NCI-H2081 treated with DMSO at 0.1 percent for 48 hours (cell line): ENCODE results near the gene FNDC5.

ENCODE experiments used
- DNase-seq: peaks from one replicate; lab custom pipeline; 2025; lab: John Stamatoyannopoulos, UW

The FNDC5 gene

GRCh38 chr1:32897082-32898049, 26.7 kb upstream of the FNDC5 start:
- no peak for DNase-seq

- no peak for DNase-seq
Observed at GRCh38 chr1:32896451-32896850, 25.7 kb upstream of the FNDC5 start.

- no peak for DNase-seq
Observed at GRCh38 chr1:32895325-32896215, 24.9 kb upstream of the FNDC5 start.

- no peak for DNase-seq
Observed at GRCh38 chr1:32894681-32895080, 24.0 kb upstream of the FNDC5 start.

GRCh38 chr1:32894019-32894600, 23.4 kb upstream of the FNDC5 start:
- no peak for DNase-seq

- DNase-seq: no peak
Observed at GRCh38 chr1:32893198-32894018, 22.7 kb upstream of the FNDC5 start.

- DNase-seq: no peak
Observed at GRCh38 chr1:32892368-32893197, 21.9 kb upstream of the FNDC5 start.

GRCh38 chr1:32891630-32892029, 20.9 kb upstream of the FNDC5 start:
- no peak for DNase-seq

- no peak for DNase-seq
Observed at GRCh38 chr1:32891241-32891570, 20.5 kb upstream of the FNDC5 start.

GRCh38 chr1:32890516-32891240, 20.0 kb upstream of the FNDC5 start:
- no peak for DNase-seq

- DNase-seq: no peak
Observed at GRCh38 chr1:32889731-32890278, 19.1 kb upstream of the FNDC5 start.

GRCh38 chr1:32888677-32889420, 18.1 kb upstream of the FNDC5 start:
- no peak for DNase-seq

- no peak for DNase-seq
Observed at GRCh38 chr1:32888134-32888533, 17.4 kb upstream of the FNDC5 start.

GRCh38 chr1:32887623-32888022, 16.9 kb upstream of the FNDC5 start:
- DNase-seq: no peak

GRCh38 chr1:32886828-32887414, 16.2 kb upstream of the FNDC5 start:
- DNase-seq: no peak

- DNase-seq: no peak
Observed at GRCh38 chr1:32886004-32886827, 15.5 kb upstream of the FNDC5 start, which contains the start of gene HPCA. Gene HPCA (plus strand): TSS chr1:32886491. CDS start chr1:32888899, 2,408 bp downstream.

- no peak for DNase-seq
Observed at GRCh38 chr1:32885676-32886003, 14.9 kb upstream of the FNDC5 start.

- no peak for DNase-seq
Observed at GRCh38 chr1:32884726-32885125, 14.0 kb upstream of the FNDC5 start.
